Mucosa of stomach (tissue), 1 donor: Measurements from ENCODE around the gene CC2D1A.

Experiments
- H3K27me3 ChIP-seq: one replicate; pipeline ENCODE4 v1.7.0; 2013; ENCODE audit warnings: mild to moderate bottlenecking, low read length; ENCODE audit not compliant: control insufficient read depth, insufficient read depth
- H3K36me3 ChIP-seq: one replicate; pipeline ENCODE4 v1.7.0; 2013; ENCODE audit warnings: low read length; ENCODE audit not compliant: control insufficient read depth, insufficient read depth
- H3K4me1 ChIP-seq: one replicate; pipeline ENCODE4 v1.7.0; 2013; ENCODE audit warnings: mild to moderate bottlenecking, low read length; ENCODE audit not compliant: control insufficient read depth, insufficient read depth
- H3K4me3 ChIP-seq: one replicate; pipeline ENCODE4 v1.7.0; 2013; ENCODE audit warnings: low read length
- H3K9ac ChIP-seq: one replicate; pipeline ENCODE4 v1.7.0; 2013; ENCODE audit warnings: mild to moderate bottlenecking, low read length, moderate library complexity
- H3K9me3 ChIP-seq: one replicate; pipeline ENCODE4 v1.7.0; 2013; ENCODE audit warnings: mild to moderate bottlenecking, low read length, moderate library complexity; ENCODE audit not compliant: control insufficient read depth
- donor health status: Pancreatic carcinoma.

CC2D1A gene

DNA sequence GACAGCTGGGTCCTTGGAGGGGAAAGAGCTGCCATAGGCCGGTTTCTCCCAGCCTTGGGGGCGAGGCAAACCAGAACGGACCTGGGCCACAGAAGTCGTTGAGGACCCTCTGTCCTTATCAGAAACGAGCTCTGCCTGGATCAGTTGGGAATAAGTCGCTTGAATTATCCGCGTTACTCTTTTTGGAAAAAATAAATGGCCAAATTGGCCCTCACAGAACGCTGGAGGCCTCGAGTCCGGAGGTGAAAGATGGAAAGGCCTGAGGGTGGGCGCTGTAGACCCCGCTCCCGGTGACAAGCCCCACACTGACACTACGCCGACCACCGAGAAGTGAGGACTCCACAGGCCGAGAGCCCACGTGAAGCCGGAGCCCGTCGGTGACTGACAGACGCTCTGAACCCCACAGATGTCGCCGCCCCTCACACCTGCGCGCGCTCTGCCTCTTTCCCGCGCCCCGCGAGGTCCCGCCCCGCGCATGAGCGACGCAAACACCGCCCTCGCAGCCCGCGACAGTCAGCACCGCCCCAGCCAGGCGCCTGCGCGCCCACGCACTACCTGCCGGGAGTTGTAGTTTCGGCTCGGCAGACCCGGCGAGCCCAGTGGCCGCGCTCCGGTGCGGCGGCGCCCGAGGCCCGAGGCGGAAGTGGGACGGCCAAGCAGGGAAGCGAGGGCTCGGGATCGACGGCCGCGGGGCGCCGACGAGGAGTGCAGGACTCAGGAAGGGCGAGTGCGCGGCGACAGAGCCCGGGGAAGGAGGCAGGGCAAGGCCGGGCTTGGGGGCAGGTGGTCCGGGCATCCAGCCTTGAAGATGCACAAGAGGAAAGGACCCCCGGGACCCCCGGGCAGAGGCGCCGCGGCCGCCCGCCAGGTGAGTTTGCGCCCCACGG lies at the start of gene CC2D1A, which contains the start of gene BRME1:
Gene CC2D1A, plus strand, starts transcription at position 568 of the 887 bp plus-strand sequence. Its CDS starts 241 bp downstream, at position 809.
Gene BRME1, minus strand, starts transcription at position 484 of the 887 bp plus-strand sequence. CDS start 1,225 bp downstream, outside the sequence.
- Histone ChIP-seq H3K4me1 (peaks cover 11% of the 10 kb centered on the region), H3K27me3 (no peaks in the 10 kb centered on the region), H3K9me3 (no peaks in the 10 kb centered on the region), H3K9ac (peak within 1 kb of the TSS; percentile 89), H3K4me3 (peak within 1 kb of the TSS; percentile 23), H3K36me3 (no peaks in the 10 kb centered on the region)

DNA sequence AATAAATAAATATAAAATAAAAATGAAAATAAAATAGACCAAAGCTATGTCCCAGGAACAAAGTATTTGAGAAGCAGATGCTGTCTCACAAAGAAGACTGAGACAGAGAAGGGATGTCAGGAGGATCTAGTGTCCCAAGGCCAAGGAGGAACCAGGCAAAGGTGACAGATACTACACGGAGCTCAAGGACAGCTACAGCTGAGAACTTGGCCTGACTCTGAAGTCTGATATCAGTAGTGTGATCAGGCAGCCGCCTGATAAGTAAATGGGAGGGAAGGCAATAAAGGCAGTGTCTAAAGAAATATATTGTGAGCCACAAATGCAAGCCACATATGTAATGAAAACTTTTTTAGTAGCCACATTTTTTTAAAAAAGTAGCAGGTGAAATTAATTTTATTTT lies 49.5 kb upstream of the CC2D1A start:
- H3K4me1 ChIP-seq, result peaks cover 28% of the 10 kb centered on the region
- H3K36me3 ChIP-seq, result no peaks in the 10 kb centered on the region
- H3K9me3 ChIP-seq, result no peaks in the 10 kb centered on the region
- H3K4me3 ChIP-seq, result no peak overlapping the region
- no peaks in the 10 kb centered on the region for H3K27me3 ChIP-seq
- H3K9ac ChIP-seq, result no peak overlapping the region

DNA sequence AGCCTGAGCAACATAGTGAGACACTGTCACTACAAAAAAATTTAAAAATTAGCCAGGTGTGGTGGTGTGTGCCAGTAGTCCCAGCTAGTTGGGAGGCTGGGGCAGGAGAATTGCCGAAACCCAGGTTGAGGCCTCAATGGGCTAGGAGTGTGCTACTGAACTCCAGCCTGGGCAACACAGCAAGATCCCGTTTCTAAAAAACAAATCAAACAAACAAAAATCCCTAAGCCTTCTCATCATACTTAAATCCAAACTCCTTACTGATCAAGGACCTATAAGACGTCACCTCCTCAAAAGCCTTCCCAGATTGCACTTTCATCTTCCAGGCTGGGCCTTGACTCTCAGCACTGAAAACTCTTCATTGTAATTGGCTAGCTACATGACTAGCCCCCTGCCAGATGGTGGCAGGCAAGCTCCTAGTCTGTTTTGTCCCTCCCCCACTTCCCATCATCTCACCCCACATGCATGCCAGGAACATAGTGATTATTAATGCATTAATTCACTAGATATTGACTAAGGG lies 46.6 kb upstream of the CC2D1A start:
- peaks cover 8% of the 10 kb centered on the region for H3K27me3 ChIP-seq
- H3K9me3 ChIP-seq, result no peaks in the 10 kb centered on the region
- H3K4me3 ChIP-seq, result no peak overlapping the region
- no peak overlapping the region for H3K9ac ChIP-seq
- no peaks in the 10 kb centered on the region for H3K36me3 ChIP-seq
- peaks cover 25% of the 10 kb centered on the region for H3K4me1 ChIP-seq

DNA sequence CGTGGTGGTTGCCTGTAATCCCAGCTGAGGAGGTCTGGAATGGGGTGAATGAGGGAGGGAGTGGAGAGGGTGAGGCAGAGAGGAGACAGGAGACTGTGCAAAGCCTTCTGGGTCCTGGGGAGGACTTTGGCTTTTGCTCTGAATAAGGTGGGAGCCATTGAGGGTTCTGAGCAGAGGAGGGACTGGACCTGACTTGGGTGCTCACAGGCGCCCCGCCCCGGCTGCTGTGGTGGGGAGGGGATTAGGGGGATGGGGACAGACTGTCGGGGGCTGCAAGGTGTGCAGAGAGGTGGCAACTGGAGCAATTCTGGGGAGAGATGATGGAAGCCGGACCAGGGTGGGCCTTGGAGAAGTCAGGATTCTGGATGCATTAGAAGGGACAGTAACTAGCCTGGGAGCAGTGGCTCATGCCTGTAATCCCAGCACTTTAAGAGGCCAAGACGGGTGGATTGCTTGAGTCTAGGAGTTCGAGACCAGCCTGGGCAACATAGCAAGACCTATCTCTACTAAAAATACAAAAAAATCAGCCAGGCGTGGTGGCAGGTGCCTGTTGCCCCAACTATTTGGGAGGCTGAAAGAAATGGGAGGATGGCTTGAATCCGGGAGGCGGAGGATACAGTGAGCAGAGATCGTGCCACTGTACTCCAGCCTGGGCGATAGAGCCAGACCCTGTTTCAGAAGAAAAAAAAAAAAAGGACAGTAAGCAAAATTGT lies 45.2 kb upstream of the CC2D1A start:
- H3K27me3 ChIP-seq, result peaks cover 15% of the 10 kb centered on the region
- H3K36me3 ChIP-seq, result no peaks in the 10 kb centered on the region
- H3K4me1 ChIP-seq, result peaks cover 20% of the 10 kb centered on the region
- no peak overlapping the region for H3K4me3 ChIP-seq
- H3K9me3 ChIP-seq, result no peaks in the 10 kb centered on the region
- H3K9ac ChIP-seq, result no peak overlapping the region

- Histone ChIP-seq H3K4me3 (peak overlapping the region; percentile 88), H3K9ac (peak overlapping the region; percentile 79), H3K9me3 (no peaks in the 10 kb centered on the region), H3K4me1 (peaks cover 23% of the 10 kb centered on the region), H3K27me3 (peaks cover 20% of the 10 kb centered on the region), H3K36me3 (no peaks in the 10 kb centered on the region)
These were observed 44.6 kb upstream of the CC2D1A start for GRCh38 chr19:13861392-13861713.

GRCh38 chr19:13861714-13862531 lies 44.1 kb upstream of the CC2D1A start:
- Histone ChIP-seq H3K4me3 (peak overlapping the region; percentile 88), H3K36me3 (no peaks in the 10 kb centered on the region), H3K27me3 (peaks cover 24% of the 10 kb centered on the region), H3K9me3 (no peaks in the 10 kb centered on the region), H3K4me1 (peaks cover 25% of the 10 kb centered on the region), H3K9ac (peak overlapping the region; percentile 79)

DNA sequence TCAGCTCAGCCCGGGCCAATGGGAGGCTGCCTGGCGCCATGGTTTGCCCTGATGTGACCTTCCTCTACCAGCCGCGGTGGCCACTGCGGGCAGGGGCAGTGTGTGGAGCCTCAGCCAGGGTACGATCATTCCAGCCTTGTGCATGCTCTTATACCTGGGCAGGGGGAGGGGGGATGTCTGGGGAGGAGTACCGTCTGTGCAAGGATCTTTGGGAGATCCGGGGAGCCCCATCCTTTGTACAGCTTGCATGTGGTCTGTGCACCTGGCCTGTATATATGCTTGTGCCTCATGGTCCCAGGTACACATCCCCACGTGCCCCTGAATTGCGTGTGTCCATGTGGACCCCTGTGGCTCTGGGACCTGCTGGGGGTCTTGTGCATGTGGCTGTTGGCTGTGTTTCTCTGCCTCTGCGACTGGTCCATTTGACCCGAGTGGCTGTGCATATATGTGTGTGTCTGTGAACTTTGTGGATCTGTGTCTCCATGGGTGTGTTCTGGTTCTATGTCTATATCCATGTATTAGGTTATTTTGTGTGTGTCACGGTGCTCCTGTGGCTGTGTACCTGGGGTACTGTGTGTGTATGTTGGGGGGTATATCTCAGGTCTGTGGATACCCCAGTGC lies 41.8 kb upstream of the CC2D1A start:
- H3K4me1 ChIP-seq, result peaks cover 25% of the 10 kb centered on the region
- H3K36me3 ChIP-seq, result no peaks in the 10 kb centered on the region
- no peak overlapping the region for H3K9ac ChIP-seq
- H3K9me3 ChIP-seq, result no peaks in the 10 kb centered on the region
- H3K27me3 ChIP-seq, result peaks cover 24% of the 10 kb centered on the region
- no peak overlapping the region for H3K4me3 ChIP-seq

- Histone ChIP-seq H3K36me3 (no peaks in the 10 kb centered on the region), H3K4me3 (no peak overlapping the region), H3K27me3 (peaks cover 24% of the 10 kb centered on the region), H3K9ac (no peak overlapping the region), H3K4me1 (peaks cover 25% of the 10 kb centered on the region), H3K9me3 (no peaks in the 10 kb centered on the region)
These were observed 41.1 kb upstream of the CC2D1A start for GRCh38 chr19:13864667-13865570.

DNA sequence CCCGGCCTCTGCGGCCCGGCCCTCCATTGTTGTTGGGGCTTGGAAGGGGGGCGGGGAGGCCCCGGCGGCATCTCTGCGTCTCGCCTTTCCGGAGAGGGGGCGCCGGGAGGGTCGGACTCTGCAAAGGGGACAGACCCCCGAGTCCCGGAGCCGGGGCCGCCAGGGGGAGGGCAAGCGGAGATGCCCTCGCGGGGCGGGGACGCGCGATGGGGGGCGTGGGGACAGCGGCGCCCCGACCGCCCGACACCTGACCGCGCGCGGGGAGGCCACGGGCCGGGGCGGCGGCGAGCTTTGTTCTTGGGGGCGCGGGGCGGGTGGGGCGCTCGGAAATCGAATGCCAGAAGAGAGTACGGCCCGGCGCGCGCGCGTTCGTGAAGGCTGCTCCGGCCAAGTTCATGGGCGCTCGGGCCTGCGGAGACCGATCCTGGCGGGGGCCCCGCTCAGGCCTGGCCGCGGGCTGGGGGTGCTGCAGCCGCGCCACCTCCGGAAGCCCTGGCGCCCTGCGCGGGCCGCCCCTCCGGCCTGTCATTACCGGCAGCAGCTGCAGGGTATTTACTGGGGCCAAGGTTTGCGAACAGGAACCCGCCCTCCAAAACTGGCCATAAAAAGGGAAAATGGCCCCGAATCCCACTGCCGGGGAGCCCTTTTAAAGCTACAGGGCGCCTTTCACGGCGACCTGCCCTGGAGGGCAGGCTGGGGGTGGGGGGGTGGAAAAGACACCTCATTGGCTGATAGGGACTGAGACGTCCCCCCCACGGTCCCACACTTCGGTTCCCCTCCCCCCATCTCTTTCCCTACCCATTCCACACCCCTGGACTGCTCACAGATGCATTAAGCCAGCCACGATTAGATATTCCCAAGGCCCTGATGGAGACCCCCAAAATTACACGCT lies 40.2 kb upstream of the CC2D1A start:
- H3K9ac ChIP-seq, result peak overlapping the region; percentile 52
- no peaks in the 10 kb centered on the region for H3K9me3 ChIP-seq
- peaks cover 23% of the 10 kb centered on the region for H3K4me1 ChIP-seq
- no peaks in the 10 kb centered on the region for H3K36me3 ChIP-seq
- H3K27me3 ChIP-seq, result peaks cover 24% of the 10 kb centered on the region
- no peak overlapping the region for H3K4me3 ChIP-seq

DNA sequence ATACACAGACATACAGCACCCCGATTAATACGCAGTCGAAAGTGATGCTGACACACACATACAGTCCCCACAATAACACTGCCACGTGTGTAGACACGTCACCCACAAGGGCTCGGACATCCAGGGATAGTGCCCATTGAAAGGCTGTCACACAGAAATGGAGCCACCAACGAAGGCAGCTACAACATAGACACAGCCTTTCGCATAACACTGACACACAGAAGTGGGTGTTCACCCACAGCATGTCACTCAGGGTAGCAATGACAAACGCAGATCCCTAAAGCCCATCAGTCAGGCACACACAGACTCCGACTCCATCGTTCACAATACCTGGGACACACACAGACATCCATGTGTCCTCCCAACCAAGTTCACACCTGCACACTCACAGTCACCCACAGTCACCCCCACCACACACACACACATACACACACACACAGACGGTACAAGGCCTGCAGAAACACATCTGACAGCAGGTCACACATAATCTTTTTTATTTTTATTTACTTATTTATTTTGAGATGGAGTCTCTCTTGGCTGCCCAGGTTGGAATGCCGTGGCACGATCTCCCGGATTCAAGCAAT lies 39.4 kb upstream of the CC2D1A start:
- H3K9me3 ChIP-seq, result no peaks in the 10 kb centered on the region
- H3K27me3 ChIP-seq, result peaks cover 24% of the 10 kb centered on the region
- no peak overlapping the region for H3K9ac ChIP-seq
- no peaks in the 10 kb centered on the region for H3K36me3 ChIP-seq
- no peak overlapping the region for H3K4me3 ChIP-seq
- peaks cover 16% of the 10 kb centered on the region for H3K4me1 ChIP-seq
